Naive thymus-derived CD4-positive, alpha-beta T cell (primary cell): ENCODE measurements around the gene VPS50. TPM values are rescaled to one million over a fixed set of nuclear protein-coding genes. Genes with fewer than 3 reads are reported as not detected.

ENCODE experiments used
- ATAC-seq: fragments of 150-1000 bp; cut with Tn5 transposase; 2 replicates; pipeline ENCODE4 v1.10.0; 2021; ENCODE audit warnings: mild to moderate bottlenecking, moderate library complexity
- CTCF ChIA-PET: fragments of 350-600 bp; sonication (Branson Sonifier 250); formaldehyde crosslinking; loops from one replicate; lab custom pipeline; 2021; ENCODE audit warnings: antibody characterized with exemption; lab: Charles Lee
- POLR2A ChIA-PET: fragments of 350-600 bp; sonication (Branson Sonifier 250); formaldehyde crosslinking; loops from one replicate; lab custom pipeline; 2021; ENCODE audit warnings: antibody characterized with exemption, inconsistent platforms; lab: Charles Lee
- DNase-seq, 9 donors: peaks; one replicate each; pipeline versions ENCODE4 v3.0.0 to v3.0.0-alpha.2; 2020 to 2022; ENCODE audit warnings: mixed read lengths in 1 of 9
- H3K27ac ChIP-seq: one replicate; pipeline ENCODE4 v1.7.0; 2013; ENCODE audit warnings: mild to moderate bottlenecking, low read depth, low read length, moderate library complexity
- H3K27me3 ChIP-seq, 2 donors: one replicate each; pipeline ENCODE4 v1.7.0; 2013; ENCODE audit warnings: low read length in 2 of 2, mild to moderate bottlenecking in 2 of 2, moderate library complexity in 2 of 2; ENCODE audit not compliant: control insufficient read depth in 2 of 2, insufficient read depth in 2 of 2
- H3K36me3 ChIP-seq, 3 experiments: 1 replicate in 2 of 3; 2 replicates in 1 of 3; pipeline ENCODE4 v1.7.0; 2013; ENCODE audit warnings: low read length in 3 of 3, mild to moderate bottlenecking in 3 of 3, moderate library complexity in 1 of 3; ENCODE audit not compliant: insufficient read depth in 3 of 3, control insufficient read depth in 2 of 3
- H3K4me1 ChIP-seq, 2 donors: one replicate each; pipeline ENCODE4 v1.7.0; 2013; ENCODE audit warnings: low read length in 2 of 2, mild to moderate bottlenecking in 2 of 2, moderate library complexity in 1 of 2; ENCODE audit not compliant: control insufficient read depth in 2 of 2, insufficient read depth in 2 of 2
- H3K4me3 ChIP-seq: 2 replicates; pipeline ENCODE4 v1.7.0; 2013; ENCODE audit warnings: mild to moderate bottlenecking, low read length
- H3K9me3 ChIP-seq, 3 experiments: 1 replicate in 2 of 3; 2 replicates in 1 of 3; pipeline ENCODE4 v1.7.0; 2013; ENCODE audit warnings: low read length in 3 of 3; ENCODE audit not compliant: control insufficient read depth in 2 of 3
- H3K27ac Mint-ChIP-seq, 9 donors: one replicate each; pipeline ENCODE4 v1.8.0; 2020 to 2022; ENCODE audit warnings: mixed read lengths in 9 of 9, mild to moderate bottlenecking in 8 of 9, moderate library complexity in 5 of 9, inconsistent platforms in 2 of 9
- H3K27me3 Mint-ChIP-seq, 5 donors: one replicate each; pipeline ENCODE4 v1.8.0; 2021 to 2022; ENCODE audit warnings: mixed read lengths in 5 of 5, mild to moderate bottlenecking in 1 of 5
- H3K36me3 Mint-ChIP-seq, 5 donors: one replicate each; pipeline ENCODE4 v1.8.0; 2020 to 2022; ENCODE audit warnings: mixed read lengths in 5 of 5, mild to moderate bottlenecking in 3 of 5, inconsistent platforms in 1 of 5
- H3K4me1 Mint-ChIP-seq, 7 donors: one replicate each; pipeline ENCODE4 v1.8.0; 2020 to 2022; ENCODE audit warnings: mixed read lengths in 7 of 7, mild to moderate bottlenecking in 3 of 7, inconsistent platforms in 1 of 7
- H3K4me3 Mint-ChIP-seq, 10 donors: one replicate each; pipeline ENCODE4 v1.8.0; 2020 to 2022; ENCODE audit warnings: mild to moderate bottlenecking in 10 of 10, mixed read lengths in 10 of 10, moderate library complexity in 6 of 10, inconsistent platforms in 2 of 10
- H3K9me3 Mint-ChIP-seq, 11 donors: one replicate each; pipeline ENCODE4 v1.8.0; 2020 to 2022; ENCODE audit warnings: mixed read lengths in 11 of 11, mild to moderate bottlenecking in 4 of 11, inconsistent platforms in 1 of 11, moderate library complexity in 1 of 11
- intact Hi-C, 2 donors: fragments of 100-400 bp; cut with micrococcal nuclease; formaldehyde crosslinking; loops; one replicate each; pipeline ENCODE4 v1.15.1; 2023
- polyA plus RNA-seq, 2 donors: library from polyadenylated mRNA; unstranded; fragments of 300-500 nt; fragmentation: Illumina TruSeq; gene quantifications; one replicate each; pipeline ENCODE4 v1.2.3, GENCODE V29; 2021
- total RNA-seq, 6 experiments: library from RNA in 5 of 6; stranded (reverse) in 5 of 6; gene quantifications; 1 replicate in 5 of 6; 2 replicates in 1 of 6; pipeline ENCODE4 v1.2.3 and lab custom pipeline; 2021 to 2026

VPS50 gene
- total and polyA plus RNA-seq, 7 experiments from 2014 or later, result 15.3 to 44.2 (median 30.7) TPM

DNA sequence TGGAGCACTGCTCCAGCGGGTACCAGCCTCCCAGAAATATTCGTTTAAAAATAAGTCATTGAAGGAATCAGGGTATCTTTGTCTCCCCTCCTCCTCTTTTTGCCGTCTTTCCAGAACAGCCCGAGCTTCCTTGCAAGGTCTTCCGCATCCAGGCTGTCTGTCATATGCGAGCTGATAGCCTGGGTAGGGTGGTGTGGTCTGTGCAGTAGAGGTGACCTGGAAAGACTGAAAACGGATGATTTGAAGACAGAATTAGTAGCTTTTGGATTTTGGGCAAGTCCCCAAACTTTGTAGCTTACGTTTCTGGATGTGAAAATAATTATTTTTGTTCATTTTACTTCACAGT, 480 bp downstream of the VPS50 start:
- CTCF ChIA-PET, result interaction anchor here (1.1 to 1.6 kb wide), 3 partner anchors 9 to 396 kb away, joined by 3 to 9 read pairs (median 4); partner anchors contain the start of gene CDK6
- Histone ChIP-seq H3K4me3 (peak overlapping the region; percentile 93), H3K4me1 (peaks cover 6% of the 10 kb centered on the region in 2 donors), H3K9me3 (no peaks in the 10 kb centered on the region), H3K27ac (peak overlapping the region; percentile 89), H3K27me3 (no peaks in the 10 kb centered on the region), H3K36me3 (peaks cover 0 to 2% (median 0%) of the 10 kb centered on the region in 3 experiments)
- no peak for ATAC-seq
- DNase-seq, result no peak
- H3K27me3 Mint-ChIP-seq, result peaks cover 0 to 7% (median 0%) of the 10 kb centered on the region in 5 donors
- POLR2A ChIA-PET, result interaction anchor here (0.6 to 2.6 kb wide), 7 partner anchors 9 to 1353 kb away, joined by 3 to 14 read pairs (median 8); partner anchors contain the start of genes AKAP9, GATAD1, PEX1 and RBM48
- peak overlapping the region; percentile 93 to 99 (median 98) for H3K27ac Mint-ChIP-seq
- H3K9me3 Mint-ChIP-seq, result peaks cover 0 to 4% (median 0%) of the 10 kb centered on the region in 11 donors
- intact Hi-C loops, result loop anchor here (1.0 to 10.0 kb wide), 22 partner anchors 85 to 1426 kb away; partner anchors contain the start of genes AKAP9 (in 2 of the 2), BET1 (in 2 of the 2), CASD1 (in 2 of the 2) and CYP51A1 (in 2 of the 2)
- peaks cover 5 to 40% (median 21%) of the 10 kb centered on the region in 7 donors for H3K4me1 Mint-ChIP-seq
- H3K4me3 Mint-ChIP-seq, result peak overlapping the region; percentile 91 to 99 (median 97)
- no peaks in the 10 kb centered on the region for H3K36me3 Mint-ChIP-seq

DNA sequence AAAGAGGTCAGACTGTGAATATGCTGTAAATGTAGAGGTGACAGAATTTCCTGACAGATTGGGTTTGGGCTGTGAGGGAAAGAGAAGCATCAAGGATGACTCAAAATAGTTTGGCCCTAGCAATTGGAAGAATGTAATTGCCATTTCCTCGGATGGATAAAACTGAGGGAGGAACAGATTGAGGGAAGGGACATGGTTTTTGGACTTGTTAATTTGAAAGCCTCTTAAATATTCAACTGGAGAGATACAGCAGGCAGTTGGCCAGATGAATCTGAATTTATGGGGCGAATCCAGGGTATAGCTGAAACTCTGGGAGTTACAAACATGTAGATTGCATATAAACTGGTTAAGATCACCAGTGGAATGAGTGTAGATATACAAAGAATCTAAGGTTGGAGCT, 3.4 kb downstream of the VPS50 start:
- Mint-ChIP-seq H3K36me3 (peaks cover 0 to 6% (median 0%) of the 10 kb centered on the region in 5 donors), H3K27ac (no peak overlapping the region), H3K27me3 (peaks cover 0 to 1% (median 0%) of the 10 kb centered on the region in 5 donors), H3K9me3 (peaks cover 0 to 4% (median 0%) of the 10 kb centered on the region in 11 donors), H3K4me1 (peaks cover 0 to 30% (median 11%) of the 10 kb centered on the region in 7 donors), H3K4me3 (no peak overlapping the region)
- H3K4me1 ChIP-seq, result peaks cover 0 to 6% of the 10 kb centered on the region in 2 donors
- ATAC-seq (no peak), DNase-seq (no peak)
- intact Hi-C loops, result loop anchor here in 1 of 2 donors (10.0 kb wide), 1 partner anchor 1291 kb away; the partner anchor contains the start of gene AKAP9
- POLR2A ChIA-PET, result no interaction called here
- H3K27me3 ChIP-seq, result no peaks in the 10 kb centered on the region
- H3K4me3 ChIP-seq, result no peak overlapping the region
- CTCF ChIA-PET, result no interaction called here
- H3K9me3 ChIP-seq, result no peaks in the 10 kb centered on the region
- peaks cover 0 to 10% (median 0%) of the 10 kb centered on the region in 3 experiments for H3K36me3 ChIP-seq
- H3K27ac ChIP-seq, result no peak overlapping the region

DNA sequence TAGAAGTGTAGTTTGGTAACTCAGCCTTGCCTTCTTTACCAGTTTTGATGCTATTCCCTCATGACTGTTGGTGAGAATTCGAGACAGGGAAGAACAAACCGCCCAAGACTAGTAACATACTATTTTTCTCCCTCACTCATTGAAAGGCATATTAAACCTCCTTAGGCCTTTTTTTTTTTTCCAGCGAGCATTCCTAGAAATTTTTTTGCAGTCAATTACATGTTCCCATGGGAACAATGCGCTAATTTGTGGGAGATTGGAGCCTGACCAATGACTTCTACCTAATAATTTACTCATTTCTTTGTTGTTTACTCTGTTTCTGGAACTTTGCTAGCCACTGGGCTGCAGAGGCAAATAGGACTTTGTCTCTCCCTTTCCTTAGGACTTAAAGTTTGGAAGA, 6.0 kb downstream of the VPS50 start:
- no peaks in the 10 kb centered on the region for H3K9me3 Mint-ChIP-seq
- Histone ChIP-seq H3K9me3 (no peaks in the 10 kb centered on the region), H3K36me3 (peaks cover 0 to 7% (median 0%) of the 10 kb centered on the region in 3 experiments), H3K4me1 (no peaks in the 10 kb centered on the region), H3K27me3 (no peaks in the 10 kb centered on the region), H3K4me3 (no peak overlapping the region), H3K27ac (no peak overlapping the region)
- DNase-seq (no peak), ATAC-seq (no peak)
- POLR2A ChIA-PET, result no interaction called here
- H3K27ac Mint-ChIP-seq, result no peak overlapping the region
- no peak overlapping the region for H3K4me3 Mint-ChIP-seq
- intact Hi-C loops, result loop anchor here in 1 of 2 donors (10.0 kb wide), 1 partner anchor 1293 kb away; the partner anchor contains the start of gene AKAP9
- peaks cover 0 to 14% (median 6%) of the 10 kb centered on the region in 7 donors for H3K4me1 Mint-ChIP-seq
- CTCF ChIA-PET, result no interaction called here
- H3K36me3 Mint-ChIP-seq, result peaks cover 0 to 6% (median 0%) of the 10 kb centered on the region in 5 donors
- no peaks in the 10 kb centered on the region for H3K27me3 Mint-ChIP-seq

DNA sequence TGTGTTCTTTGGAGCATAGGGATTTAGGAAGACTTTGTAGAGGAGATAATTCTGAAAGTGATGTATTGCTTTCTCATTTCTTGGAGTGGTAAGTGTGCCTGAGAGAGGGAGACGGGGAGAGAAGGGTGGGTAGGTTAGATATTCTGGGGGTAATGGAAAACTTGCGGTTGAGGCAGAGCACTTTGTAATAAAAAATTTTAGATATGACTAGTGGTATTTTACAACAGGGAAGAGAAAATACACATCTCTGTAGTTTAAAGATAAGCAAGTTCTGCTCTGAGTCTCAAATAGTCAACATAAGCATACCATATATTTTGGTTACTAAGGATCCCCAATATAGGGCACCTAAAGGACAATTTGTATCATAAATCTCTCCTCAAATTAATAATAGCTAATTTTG, 6.6 kb downstream of the VPS50 start:
- H3K27me3 Mint-ChIP-seq, result no peaks in the 10 kb centered on the region
- H3K27me3 ChIP-seq, result no peaks in the 10 kb centered on the region
- peaks cover 0 to 6% (median 0%) of the 10 kb centered on the region in 5 donors for H3K36me3 Mint-ChIP-seq
- no peaks in the 10 kb centered on the region for H3K9me3 ChIP-seq
- DNase-seq (no peak), ATAC-seq (no peak)
- H3K4me3 Mint-ChIP-seq, result no peak overlapping the region
- POLR2A ChIA-PET, result no interaction called here
- no peaks in the 10 kb centered on the region for H3K4me1 ChIP-seq
- H3K27ac Mint-ChIP-seq, result peak overlapping the region in 1 of 9 donors; percentile 6
- no peaks in the 10 kb centered on the region for H3K9me3 Mint-ChIP-seq
- H3K4me1 Mint-ChIP-seq, result peaks cover 0 to 12% (median 6%) of the 10 kb centered on the region in 7 donors
- CTCF ChIA-PET, result no interaction called here
- no peak overlapping the region for H3K27ac ChIP-seq
- intact Hi-C loops, result loop anchor here in 1 of 2 donors (10.0 kb wide), 1 partner anchor 1294 kb away; the partner anchor contains the start of gene AKAP9
- peaks cover 0 to 7% (median 0%) of the 10 kb centered on the region in 3 experiments for H3K36me3 ChIP-seq
- no peak overlapping the region for H3K4me3 ChIP-seq

DNA sequence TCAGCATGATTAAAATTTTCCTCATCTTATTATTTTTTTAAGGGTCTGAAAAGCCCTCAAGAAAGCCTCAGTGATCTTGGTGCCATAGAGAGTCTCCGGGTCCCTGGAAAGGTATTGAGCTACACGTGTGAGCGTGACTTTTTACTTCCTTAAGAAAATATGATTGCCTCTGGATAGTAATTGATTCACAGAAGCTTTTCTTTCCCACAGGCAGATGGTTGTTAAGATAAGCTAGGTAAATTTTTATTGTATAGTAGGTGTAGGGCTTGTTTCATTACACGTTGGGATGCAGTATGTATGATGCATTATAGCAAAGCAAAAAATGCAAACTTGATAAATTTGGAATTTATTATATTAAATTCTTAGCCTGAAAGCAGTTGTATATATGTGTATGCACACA, 7.7 kb downstream of the VPS50 start:
- Mint-ChIP-seq H3K9me3 (no peaks in the 10 kb centered on the region), H3K27me3 (no peaks in the 10 kb centered on the region), H3K27ac (no peak overlapping the region), H3K4me1 (peaks cover 0 to 11% (median 9%) of the 10 kb centered on the region in 7 donors), H3K36me3 (peaks cover 0 to 6% (median 0%) of the 10 kb centered on the region in 5 donors), H3K4me3 (no peak overlapping the region)
- CTCF ChIA-PET, result interaction anchor here (1.0 to 1.1 kb wide), 2 partner anchors 8 to 11 kb away, joined by 3 read pairs; no protein-coding TSS in a partner anchor
- H3K4me1 ChIP-seq, result no peaks in the 10 kb centered on the region
- POLR2A ChIA-PET, result no interaction called here
- no peaks in the 10 kb centered on the region for H3K9me3 ChIP-seq
- no peaks in the 10 kb centered on the region for H3K27me3 ChIP-seq
- H3K4me3 ChIP-seq, result no peak overlapping the region
- DNase-seq (no peak), ATAC-seq (no peak)
- H3K27ac ChIP-seq, result no peak overlapping the region
- intact Hi-C loops, result loop anchor here in 1 of 2 donors (10.0 kb wide), 3 partner anchors 205 to 1295 kb away; partner anchors contain the start of genes AKAP9 and GNGT1
- peaks cover 0 to 7% (median 0%) of the 10 kb centered on the region in 3 experiments for H3K36me3 ChIP-seq

- Mint-ChIP-seq H3K4me1 (peaks cover 0 to 25% (median 20%) of the 10 kb centered on the region in 7 donors), H3K27ac (no peak overlapping the region), H3K4me3 (no peak overlapping the region), H3K27me3 (no peaks in the 10 kb centered on the region), H3K9me3 (no peaks in the 10 kb centered on the region), H3K36me3 (peaks cover 0 to 6% (median 0%) of the 10 kb centered on the region in 5 donors)
- no peak overlapping the region for H3K27ac ChIP-seq
- H3K4me1 ChIP-seq, result no peaks in the 10 kb centered on the region
- ATAC-seq (no peak), DNase-seq (no peak)
- CTCF ChIA-PET, result interaction anchor here (2.2 kb wide), 1 partner anchor 9 kb away, joined by 9 read pairs; the partner anchor contains the start of gene VPS50
- no peaks in the 10 kb centered on the region for H3K27me3 ChIP-seq
- peaks cover 0 to 7% (median 0%) of the 10 kb centered on the region in 3 experiments for H3K36me3 ChIP-seq
- H3K4me3 ChIP-seq, result no peak overlapping the region
- no peaks in the 10 kb centered on the region for H3K9me3 ChIP-seq
- intact Hi-C loops, result loop anchor here in 1 of 2 donors (10.0 kb wide), 2 partner anchors 203 to 663 kb away; partner anchors contain the start of gene GNGT1
- POLR2A ChIA-PET, result interaction anchor here (2.3 kb wide), 1 partner anchor 10 kb away, joined by 11 read pairs; the partner anchor contains the start of gene VPS50
Observed at GRCh38 chr7:93242106-93242505, 9.9 kb downstream of the VPS50 start.
